Uterus (tissue), 4 donors: ENCODE results near the gene SIAH1. TPM values are rescaled to one million over a fixed set of nuclear protein-coding genes. Genes with fewer than 3 reads are reported as not detected.
"Not testable (repeated sequence)": the region's sequence is repeated elsewhere in the genome, so short reads cannot be mapped to it uniquely, and the experiment has no call there.

Experiments used
- DNase-seq, 2 donors: peaks; one replicate each; pipeline ENCODE4 v3.0.0-alpha.2; 2019 to 2020
- H3K27ac ChIP-seq, 2 donors: fragments of 200-600 bp; sonication (generic); 1 replicate in 1 of 2; 2 replicates in 1 of 2; pipeline ENCODE4 v1.5.1; 2016 to 2018
- H3K27me3 ChIP-seq, 2 donors: fragments of 200-600 bp; sonication (generic); one replicate each; pipeline ENCODE4 v1.5.1; 2018 to 2019; ENCODE audit warnings: control low read depth in 1 of 2
- H3K36me3 ChIP-seq, 2 donors: fragments of 200-600 bp; sonication (generic); one replicate each; pipeline ENCODE4 v1.5.1; 2019; ENCODE audit warnings: control low read depth in 1 of 2
- H3K4me1 ChIP-seq, 2 donors: fragments of 200-600 bp; sonication (generic); one replicate each; pipeline ENCODE4 v1.5.1; 2018 to 2019; ENCODE audit warnings: control low read depth in 1 of 2
- H3K4me3 ChIP-seq, 2 donors: fragments of 200-600 bp; sonication (generic); 1 replicate in 1 of 2; 2 replicates in 1 of 2; pipeline ENCODE4 v1.5.1; 2018 to 2019; ENCODE audit warnings: mild to moderate bottlenecking in 1 of 2
- H3K9me3 ChIP-seq, 2 donors: fragments of 200-600 bp; sonication (generic); one replicate each; pipeline ENCODE4 v1.5.1; 2019; ENCODE audit warnings: control low read depth in 1 of 2
- POLR2A ChIP-seq, 2 donors: fragments of 450-650 bp; IDR thresholded peaks; one replicate each; pipeline ENCODE4 v1.6.1; 2016; ENCODE audit warnings: antibody characterized with exemption in 2 of 2, mild to moderate bottlenecking in 1 of 2, moderate library complexity in 1 of 2
- intact Hi-C: fragments of 100-400 bp; cut with DNase I; formaldehyde crosslinking; loops from one replicate; pipeline ENCODE4 v1.15.1; 2023; ENCODE audit warnings: low total_unique reads
- total RNA-seq, 4 donors: library from RNA; depleted of rRNA in 3 of 4; stranded (reverse); fragments of >200 nt in 3 of 4; gene quantifications; one replicate each; pipeline versions ENCODE4 v1.1.0 to v1.2.4, GENCODE V29; 2014 to 2023
- TF ChIP-seq, protein P1 (sequence below), 4 experiments: fragments of 200-600 bp in 2 of 4; fragments of 450-650 bp in 2 of 4; sonication (generic) in 2 of 4; IDR thresholded peaks; one replicate each; pipeline ENCODE4 v1.5.1; 2016 to 2019; ENCODE audit warnings: antibody characterized with exemption in 4 of 4, mild to moderate bottlenecking in 2 of 4, moderate library complexity in 1 of 4
- donor health status: DM: yes; HTN: yes; CAD: no.

SIAH1 gene
- total RNA-seq, 4 donors from 2014 or later: 28.2 to 79.4 (median 41.6) TPM

DNA sequence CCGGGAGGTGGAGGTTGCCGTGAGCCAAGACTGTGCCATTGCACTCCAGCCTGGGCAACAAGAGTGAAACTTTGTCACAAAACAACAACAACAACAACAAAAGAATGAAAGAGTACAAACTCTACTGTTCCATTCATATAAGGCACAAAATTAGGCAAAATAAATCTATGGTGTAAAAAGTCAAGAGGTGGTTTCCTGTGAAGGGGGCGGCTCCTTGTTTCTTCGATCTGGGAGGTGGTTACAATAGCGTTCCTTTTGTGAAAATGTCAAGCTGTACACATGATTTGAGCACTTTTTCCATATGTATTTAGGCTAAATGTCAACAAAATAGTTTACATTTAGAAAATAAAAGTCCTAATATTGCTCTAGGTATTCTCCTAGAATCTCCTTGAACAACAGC lies 6.9 kb downstream of the SIAH1 start:
- Histone ChIP-seq H3K27ac (no peak overlapping the region), H3K36me3 (no peaks in the 10 kb centered on the region), H3K4me1 (peaks cover 0 to 8% of the 10 kb centered on the region in 2 donors), H3K9me3 (no peaks in the 10 kb centered on the region), H3K27me3 (no peaks in the 10 kb centered on the region), H3K4me3 (no peak overlapping the region)
- TF ChIP-seq POLR2A (IDR thresholded peaks at IDR 0.05): no peak
- TF ChIP-seq, protein P1, sequence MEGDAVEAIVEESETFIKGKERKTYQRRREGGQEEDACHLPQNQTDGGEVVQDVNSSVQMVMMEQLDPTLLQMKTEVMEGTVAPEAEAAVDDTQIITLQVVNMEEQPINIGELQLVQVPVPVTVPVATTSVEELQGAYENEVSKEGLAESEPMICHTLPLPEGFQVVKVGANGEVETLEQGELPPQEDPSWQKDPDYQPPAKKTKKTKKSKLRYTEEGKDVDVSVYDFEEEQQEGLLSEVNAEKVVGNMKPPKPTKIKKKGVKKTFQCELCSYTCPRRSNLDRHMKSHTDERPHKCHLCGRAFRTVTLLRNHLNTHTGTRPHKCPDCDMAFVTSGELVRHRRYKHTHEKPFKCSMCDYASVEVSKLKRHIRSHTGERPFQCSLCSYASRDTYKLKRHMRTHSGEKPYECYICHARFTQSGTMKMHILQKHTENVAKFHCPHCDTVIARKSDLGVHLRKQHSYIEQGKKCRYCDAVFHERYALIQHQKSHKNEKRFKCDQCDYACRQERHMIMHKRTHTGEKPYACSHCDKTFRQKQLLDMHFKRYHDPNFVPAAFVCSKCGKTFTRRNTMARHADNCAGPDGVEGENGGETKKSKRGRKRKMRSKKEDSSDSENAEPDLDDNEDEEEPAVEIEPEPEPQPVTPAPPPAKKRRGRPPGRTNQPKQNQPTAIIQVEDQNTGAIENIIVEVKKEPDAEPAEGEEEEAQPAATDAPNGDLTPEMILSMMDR (IDR thresholded peaks at IDR 0.05): no peak
- intact Hi-C loops: no loop called here
- DNase-seq: no peak

DNA sequence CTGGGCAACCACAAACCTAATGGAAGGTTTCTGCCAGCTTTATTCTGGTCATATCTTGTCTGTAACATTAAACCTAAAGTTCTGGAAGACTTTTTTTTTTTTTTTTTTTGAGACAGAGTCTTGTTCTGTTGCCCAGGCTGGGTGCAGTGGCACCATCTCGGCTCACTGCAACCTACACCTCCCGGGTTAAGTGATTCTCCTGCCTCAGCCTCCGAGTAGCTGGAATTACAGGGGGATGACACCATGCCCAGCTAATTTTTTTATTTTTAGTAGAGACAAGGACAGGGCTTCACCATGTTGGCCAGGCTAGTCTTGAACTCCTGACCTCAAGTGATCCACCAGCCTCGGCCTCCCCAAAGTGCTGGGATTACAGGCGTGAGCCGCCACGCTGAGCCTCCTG lies 7.9 kb downstream of the SIAH1 start:
- DNase-seq, intact Hi-C loops, H3K9me3 ChIP-seq, H3K36me3 ChIP-seq, H3K27me3 ChIP-seq, H3K4me3 ChIP-seq: not testable (repeated sequence)
- Histone ChIP-seq H3K4me1 (peaks cover 0 to 10% of the 10 kb centered on the region in 2 donors), H3K27ac (peak overlapping the region in 1 of 2 donors; percentile 6)

DNA sequence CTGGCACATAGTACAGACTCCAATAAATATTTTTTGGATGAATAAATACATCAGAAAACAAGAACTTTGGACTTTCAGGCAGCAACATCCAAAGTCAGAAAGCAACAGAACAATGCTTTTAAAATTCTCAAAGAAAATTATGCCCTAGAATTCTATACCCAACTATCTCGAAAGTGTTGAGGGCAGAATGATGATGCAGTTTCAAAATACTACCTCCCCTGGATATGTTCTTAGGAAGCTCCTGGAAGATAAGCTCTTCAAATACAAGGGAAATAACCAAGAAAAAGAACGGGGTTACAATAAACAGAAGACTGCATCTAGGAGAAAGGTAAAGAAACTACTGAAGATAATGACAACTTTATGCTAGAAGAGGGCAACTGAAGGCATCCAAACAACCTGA lies 11.0 kb downstream of the SIAH1 start:
- H3K4me3 ChIP-seq: no peak overlapping the region
- H3K9me3 ChIP-seq: no peaks in the 10 kb centered on the region
- H3K27ac ChIP-seq: peak overlapping the region in 1 of 2 donors; percentile 44
- TF ChIP-seq POLR2A (IDR thresholded peaks at IDR 0.05): no peak
- TF ChIP-seq, protein P1 (IDR thresholded peaks at IDR 0.05): no peak
- H3K36me3 ChIP-seq: no peaks in the 10 kb centered on the region
- intact Hi-C loops: no loop called here
- peaks cover 0 to 14% of the 10 kb centered on the region in 2 donors for H3K4me1 ChIP-seq
- no peak for DNase-seq
- H3K27me3 ChIP-seq: no peaks in the 10 kb centered on the region

DNA sequence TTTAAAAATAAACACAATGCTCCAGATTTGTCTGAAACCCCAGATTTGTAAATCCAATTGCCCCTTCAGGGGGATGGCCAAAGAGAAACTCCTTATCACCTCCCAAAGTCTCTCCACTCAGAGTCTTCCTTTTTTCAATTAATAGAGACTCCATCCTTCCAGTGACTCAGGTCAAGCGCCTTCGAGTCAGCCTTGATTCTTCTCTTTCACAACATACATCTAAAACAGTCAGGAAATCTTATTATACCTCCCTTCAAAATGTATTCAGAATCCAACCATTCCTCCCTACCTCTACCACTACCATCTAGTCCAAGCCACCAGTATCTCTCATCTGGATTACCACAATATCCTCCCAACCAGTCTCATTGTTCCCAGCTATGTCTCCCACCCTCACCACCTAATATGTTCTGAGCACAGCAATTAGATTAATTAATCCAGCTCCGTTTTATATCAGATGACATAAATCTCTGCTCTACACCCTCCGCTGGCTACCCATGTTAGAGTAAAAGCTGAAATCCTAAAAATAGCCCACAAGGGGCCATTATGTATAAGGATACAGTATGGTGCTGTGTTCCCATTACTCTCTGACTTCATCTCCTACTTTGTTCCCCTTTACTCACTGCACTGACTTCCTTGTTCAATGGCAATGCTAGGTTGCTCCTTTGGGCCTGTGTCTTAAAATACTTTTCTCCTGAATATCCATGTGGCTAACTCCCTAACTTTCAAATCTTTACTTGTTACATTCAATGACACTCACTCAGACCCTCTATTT lies 11.8 kb downstream of the SIAH1 start:
- Histone ChIP-seq H3K27ac (peak overlapping the region in 1 of 2 donors; percentile 44), H3K4me1 (peaks cover 0 to 14% of the 10 kb centered on the region in 2 donors), H3K36me3 (no peaks in the 10 kb centered on the region), H3K4me3 (no peak overlapping the region), H3K9me3 (no peaks in the 10 kb centered on the region), H3K27me3 (no peaks in the 10 kb centered on the region)
- no peak for DNase-seq
- intact Hi-C loops: no loop called here
- TF ChIP-seq, protein P1 (IDR thresholded peaks at IDR 0.05): no peak
- TF ChIP-seq POLR2A (IDR thresholded peaks at IDR 0.05): no peak

DNA sequence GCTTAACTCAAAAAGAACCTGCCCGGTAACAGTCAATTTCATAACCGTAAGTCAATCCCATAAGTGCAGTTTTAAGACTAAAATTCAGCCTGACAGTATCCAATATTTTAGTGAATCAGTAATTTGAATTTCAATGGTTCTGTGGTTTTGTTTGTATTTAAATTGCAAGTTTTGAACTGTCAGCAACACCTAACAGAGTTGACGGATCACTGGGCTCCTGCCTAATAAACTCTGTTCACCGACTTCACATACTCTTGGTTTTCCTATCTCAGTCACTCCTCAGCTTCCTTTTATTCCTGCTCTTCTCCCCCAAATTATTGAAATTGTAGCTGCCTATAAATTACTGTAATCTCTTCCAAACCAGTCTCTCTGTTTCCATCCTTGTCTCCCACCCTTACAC lies 12.5 kb downstream of the SIAH1 start:
- Histone ChIP-seq H3K36me3 (no peaks in the 10 kb centered on the region), H3K4me3 (no peak overlapping the region), H3K27me3 (no peaks in the 10 kb centered on the region), H3K4me1 (peaks cover 0 to 21% of the 10 kb centered on the region in 2 donors), H3K27ac (no peak overlapping the region), H3K9me3 (no peaks in the 10 kb centered on the region)
- TF ChIP-seq POLR2A (IDR thresholded peaks at IDR 0.05): no peak
- TF ChIP-seq, protein P1 (IDR thresholded peaks at IDR 0.05): no peak
- no peak for DNase-seq
- intact Hi-C loops: no loop called here
